Progenitor cell of endocrine pancreas (in vitro differentiated cells): ENCODE measurements around the gene DNAJC13. TPM values are rescaled to one million over a fixed set of nuclear protein-coding genes. Genes with fewer than 3 reads are reported as not detected.
"Not testable (repeated sequence)": the region's sequence is repeated elsewhere in the genome, so short reads cannot be mapped to it uniquely, and the experiment has no call there.

Source experiments
- DNase-seq: peaks from one replicate; pipeline ENCODE4 v3.0.0; 2021; ENCODE audit warnings: low spot score; ENCODE audit not compliant: unreplicated experiment
- H3K27ac Mint-ChIP-seq: 2 replicates; pipeline ENCODE4 v1.8.0; 2021; ENCODE audit warnings: mild to moderate bottlenecking, moderate library complexity, mixed read lengths
- H3K27me3 Mint-ChIP-seq: 2 replicates; pipeline ENCODE4 v1.8.0; 2021; ENCODE audit warnings: mixed read lengths
- H3K36me3 Mint-ChIP-seq: 2 replicates; pipeline ENCODE4 v1.8.0; 2022; ENCODE audit warnings: mixed read lengths; ENCODE audit not compliant: insufficient read depth
- H3K4me1 Mint-ChIP-seq: 2 replicates; pipeline ENCODE4 v1.8.0; 2021; ENCODE audit warnings: low read depth, mixed read lengths
- H3K4me3 Mint-ChIP-seq: 2 replicates; pipeline ENCODE4 v1.8.0; 2021; ENCODE audit warnings: low read depth, mild to moderate bottlenecking, moderate library complexity, mixed read lengths
- H3K9me3 Mint-ChIP-seq: 2 replicates; pipeline ENCODE4 v1.8.0; 2021; ENCODE audit warnings: low read depth, mixed read lengths
- total RNA-seq: library from RNA; stranded (reverse); gene quantifications from 2 replicates; pipeline ENCODE4 v1.2.1, GENCODE V29; 2021
- TF ChIP-seq, protein P1 (sequence below): fragments of 200-600 bp; sonication (generic); IDR thresholded peaks from one replicate; pipeline ENCODE4 v1.5.0; 2021; ENCODE audit warnings: antibody characterized with exemption, mild to moderate bottlenecking; ENCODE audit not compliant: unreplicated experiment

The DNAJC13 gene
- total RNA-seq, 1 donor from 2014 or later: 37.3 TPM

DNA sequence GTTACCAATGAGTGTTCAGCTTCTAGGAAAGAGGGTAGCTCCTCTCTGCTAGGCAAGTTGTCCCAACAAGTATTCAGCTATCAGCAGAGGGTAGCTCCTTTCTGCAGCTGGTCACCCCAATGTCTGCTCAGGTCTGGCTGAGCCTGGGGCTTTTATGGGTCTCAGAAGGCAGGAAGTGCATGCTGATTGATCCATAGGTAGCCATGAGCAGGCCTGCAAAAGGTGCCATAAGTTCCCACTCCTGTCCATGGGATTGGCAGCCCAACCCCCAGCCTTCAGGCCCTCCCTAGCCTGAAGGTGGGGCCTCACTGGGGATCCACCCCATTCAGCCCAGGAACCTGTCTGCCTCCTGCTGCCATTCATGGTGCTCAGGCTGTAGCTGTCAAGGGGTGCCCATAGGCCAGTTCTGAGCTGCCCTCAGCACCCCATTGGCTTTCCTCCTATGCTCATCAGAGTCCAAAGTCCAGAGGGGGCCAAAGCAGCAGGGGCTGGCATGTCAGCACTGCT is 34.6 kb upstream of the DNAJC13 start:
- no peak overlapping the region for H3K4me3 Mint-ChIP-seq
- peaks cover 10% of the 10 kb centered on the region for H3K9me3 Mint-ChIP-seq
- H3K4me1 Mint-ChIP-seq: peaks cover 6% of the 10 kb centered on the region
- no peak for DNase-seq
- TF ChIP-seq, protein P1, sequence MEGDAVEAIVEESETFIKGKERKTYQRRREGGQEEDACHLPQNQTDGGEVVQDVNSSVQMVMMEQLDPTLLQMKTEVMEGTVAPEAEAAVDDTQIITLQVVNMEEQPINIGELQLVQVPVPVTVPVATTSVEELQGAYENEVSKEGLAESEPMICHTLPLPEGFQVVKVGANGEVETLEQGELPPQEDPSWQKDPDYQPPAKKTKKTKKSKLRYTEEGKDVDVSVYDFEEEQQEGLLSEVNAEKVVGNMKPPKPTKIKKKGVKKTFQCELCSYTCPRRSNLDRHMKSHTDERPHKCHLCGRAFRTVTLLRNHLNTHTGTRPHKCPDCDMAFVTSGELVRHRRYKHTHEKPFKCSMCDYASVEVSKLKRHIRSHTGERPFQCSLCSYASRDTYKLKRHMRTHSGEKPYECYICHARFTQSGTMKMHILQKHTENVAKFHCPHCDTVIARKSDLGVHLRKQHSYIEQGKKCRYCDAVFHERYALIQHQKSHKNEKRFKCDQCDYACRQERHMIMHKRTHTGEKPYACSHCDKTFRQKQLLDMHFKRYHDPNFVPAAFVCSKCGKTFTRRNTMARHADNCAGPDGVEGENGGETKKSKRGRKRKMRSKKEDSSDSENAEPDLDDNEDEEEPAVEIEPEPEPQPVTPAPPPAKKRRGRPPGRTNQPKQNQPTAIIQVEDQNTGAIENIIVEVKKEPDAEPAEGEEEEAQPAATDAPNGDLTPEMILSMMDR: no peak
- peaks cover 6% of the 10 kb centered on the region for H3K36me3 Mint-ChIP-seq
- no peak overlapping the region for H3K27ac Mint-ChIP-seq
- H3K27me3 Mint-ChIP-seq: no peaks in the 10 kb centered on the region

DNA sequence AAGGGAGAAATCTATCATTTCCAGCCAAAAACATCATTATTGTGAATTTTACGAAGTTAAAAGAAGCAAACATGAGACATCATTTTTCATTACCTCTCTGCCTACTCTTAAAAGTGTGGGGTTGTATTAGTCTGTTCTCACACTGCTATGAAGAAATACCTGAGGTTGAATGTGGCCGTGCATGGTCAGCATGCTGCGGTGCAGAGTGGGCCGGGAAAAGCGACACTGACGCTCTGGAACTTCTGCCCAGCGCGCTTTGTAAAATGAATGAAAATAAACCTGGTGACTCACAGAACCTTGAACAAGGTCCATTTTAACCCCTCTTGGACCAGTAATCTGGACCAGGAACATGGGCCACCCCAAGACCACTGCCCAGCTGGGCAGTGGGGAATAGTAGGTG is 31.0 kb upstream of the DNAJC13 start:
- Mint-ChIP-seq H3K4me3 (no peak overlapping the region), H3K4me1 (peaks cover 6% of the 10 kb centered on the region), H3K27me3 (no peaks in the 10 kb centered on the region), H3K27ac (no peak overlapping the region), H3K36me3 (no peaks in the 10 kb centered on the region), H3K9me3 (no peaks in the 10 kb centered on the region)
- TF ChIP-seq, protein P1: no peak
- DNase-seq: no peak

DNA sequence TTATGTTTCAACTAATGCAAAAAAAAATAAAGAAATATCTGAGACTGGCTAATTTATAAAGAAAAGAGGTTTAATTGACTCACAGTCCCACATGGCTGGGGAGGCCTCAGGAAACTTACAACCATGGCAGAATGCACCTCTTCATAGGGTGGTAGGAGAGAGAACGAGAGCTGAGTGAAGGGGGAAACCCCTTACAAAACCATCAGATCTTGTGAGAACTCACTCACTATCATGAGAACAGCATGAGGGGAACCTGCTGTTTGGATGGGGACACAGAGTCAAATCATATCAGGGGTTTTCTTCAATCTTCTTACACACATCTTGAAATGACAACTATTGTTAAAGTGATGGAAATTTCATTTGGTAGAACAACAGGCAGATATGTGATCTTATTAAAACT is 24.6 kb upstream of the DNAJC13 start:
- H3K27ac Mint-ChIP-seq, H3K36me3 Mint-ChIP-seq, H3K27me3 Mint-ChIP-seq, DNase-seq, H3K4me1 Mint-ChIP-seq, H3K9me3 Mint-ChIP-seq, H3K4me3 Mint-ChIP-seq: not testable (repeated sequence)

DNA sequence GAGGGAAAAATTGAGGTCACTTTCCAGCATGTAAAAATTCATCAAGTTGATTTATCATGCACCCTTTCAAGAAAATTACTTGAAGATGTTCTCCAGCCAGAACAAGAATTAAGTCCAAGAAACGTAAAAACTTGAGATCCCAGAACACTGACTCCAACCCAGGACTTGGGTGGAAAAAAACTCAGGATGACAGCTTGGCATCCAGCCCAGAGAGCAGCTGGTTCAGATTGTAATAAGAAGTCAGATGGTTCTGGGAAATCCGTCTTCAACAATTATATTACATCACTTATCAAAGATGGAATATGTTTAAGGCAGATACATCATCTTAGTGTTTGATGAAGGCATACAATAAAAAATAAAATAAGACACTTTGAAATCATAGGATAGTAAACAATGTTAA is 23.0 kb upstream of the DNAJC13 start:
- H3K36me3 Mint-ChIP-seq: no peaks in the 10 kb centered on the region
- no peaks in the 10 kb centered on the region for H3K4me1 Mint-ChIP-seq
- H3K9me3 Mint-ChIP-seq: no peaks in the 10 kb centered on the region

DNA sequence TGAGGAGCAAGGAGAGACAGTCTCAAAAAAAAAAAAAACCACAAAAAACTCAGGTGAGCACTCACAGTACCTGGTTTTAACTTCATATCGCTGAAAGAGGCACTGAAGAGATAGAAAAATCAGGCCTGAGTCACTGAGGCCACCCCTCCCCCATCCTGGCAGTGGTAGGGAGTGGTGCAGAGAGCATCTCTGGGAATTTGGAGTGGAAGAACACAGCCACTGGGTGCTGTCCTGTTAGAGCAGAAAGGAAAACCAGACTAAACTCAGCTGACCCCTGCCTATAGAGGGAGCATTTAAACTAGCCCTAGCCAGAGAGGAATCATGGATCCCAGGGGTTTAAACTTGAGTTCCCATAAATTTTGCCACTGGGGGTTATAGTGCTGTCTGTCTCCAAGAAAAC is 22.2 kb upstream of the DNAJC13 start:
- no peak for DNase-seq
- Mint-ChIP-seq H3K36me3 (no peaks in the 10 kb centered on the region), H3K27ac (no peak overlapping the region), H3K9me3 (no peaks in the 10 kb centered on the region), H3K4me3 (no peak overlapping the region), H3K4me1 (no peaks in the 10 kb centered on the region), H3K27me3 (no peaks in the 10 kb centered on the region)
- TF ChIP-seq, protein P1: no peak

More for the DNA sequence above, 23.0 kb upstream of the DNAJC13 start:
- Mint-ChIP-seq H3K27ac (no peak overlapping the region), H3K4me3 (no peak overlapping the region), H3K27me3 (no peaks in the 10 kb centered on the region)
- DNase-seq: no peak
- TF ChIP-seq, protein P1: no peak

DNA sequence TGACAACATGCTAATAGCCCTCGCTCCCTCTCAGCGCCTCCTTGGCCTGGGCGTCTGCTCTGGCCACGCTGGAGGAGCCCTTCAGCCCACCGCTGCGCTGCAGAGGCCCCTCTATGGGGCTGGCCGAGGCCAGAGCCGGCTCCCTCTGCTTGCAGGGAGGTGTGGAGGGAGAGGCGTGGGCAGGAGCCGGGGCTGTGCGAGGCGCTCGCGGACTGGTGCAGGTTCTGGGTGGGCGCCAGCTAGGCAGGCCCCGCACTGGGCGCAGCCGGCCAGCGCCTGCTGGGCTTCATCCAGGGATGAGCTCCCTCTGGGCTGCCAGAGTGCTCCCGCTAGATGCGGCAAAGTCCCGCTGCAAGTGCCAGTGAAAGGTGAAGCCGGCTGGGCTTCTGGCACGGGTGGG is 21.0 kb upstream of the DNAJC13 start:
- no peaks in the 10 kb centered on the region for H3K27me3 Mint-ChIP-seq
- TF ChIP-seq, protein P1: no peak
- H3K9me3 Mint-ChIP-seq: no peaks in the 10 kb centered on the region
- DNase-seq: no peak
- H3K36me3 Mint-ChIP-seq: no peaks in the 10 kb centered on the region
- no peak overlapping the region for H3K27ac Mint-ChIP-seq
- H3K4me1 Mint-ChIP-seq: no peaks in the 10 kb centered on the region
- no peak overlapping the region for H3K4me3 Mint-ChIP-seq

DNA sequence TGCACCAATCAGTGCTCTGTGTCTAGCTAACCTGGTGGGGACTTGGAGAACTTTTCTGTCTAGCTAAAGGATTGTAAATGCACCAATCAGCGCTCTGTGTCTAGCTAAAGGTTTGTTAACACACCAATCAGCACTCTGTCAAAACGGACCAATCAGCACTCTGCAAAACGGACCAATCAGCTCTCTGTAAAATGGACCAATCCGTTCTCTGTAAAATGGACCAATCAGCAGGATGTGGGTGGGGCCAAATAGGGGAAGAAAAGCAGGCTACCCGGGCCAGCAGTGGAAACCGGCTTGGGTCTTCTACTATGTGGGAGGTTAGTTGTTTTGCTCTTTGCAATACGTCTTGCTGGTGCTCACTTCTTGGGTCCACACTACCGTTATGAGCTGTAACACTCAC is 20.5 kb upstream of the DNAJC13 start:
- not testable (repeated sequence) for H3K9me3 Mint-ChIP-seq, H3K27ac Mint-ChIP-seq, H3K36me3 Mint-ChIP-seq, H3K4me1 Mint-ChIP-seq, DNase-seq, H3K4me3 Mint-ChIP-seq, H3K27me3 Mint-ChIP-seq
